Small intestine (tissue), 16 donors: ENCODE measurements around the gene B4GALT3. TPM values are rescaled to one million over a fixed set of nuclear protein-coding genes. Genes with fewer than 3 reads are reported as not detected.
"Not testable (repeated sequence)": the region's sequence is repeated elsewhere in the genome, so short reads cannot be mapped to it uniquely, and the experiment has no call there.

ENCODE experiments used
- DNase-seq, 2 donors: peaks; one replicate each; pipeline versions ENCODE4 v3.0.0 to v3.0.0-alpha.2; 2013
- FAIRE-seq: peaks from 2 replicates; lab custom pipeline; 2012; peaks lifted over from hg19 to GRCh38; lab: Jason Lieb, UNC
- H3K27ac ChIP-seq, 3 donors: one replicate each; pipeline ENCODE4 v1.5.1; 2013; ENCODE audit warnings: low read length in 2 of 3, mild to moderate bottlenecking in 2 of 3, control low read depth in 1 of 3, inconsistent platforms in 1 of 3, low read depth in 1 of 3, moderate library complexity in 1 of 3
- H3K27me3 ChIP-seq, 3 donors: one replicate each; pipeline ENCODE4 v1.6.1; 2013; ENCODE audit warnings: low read length in 3 of 3, inconsistent platforms in 1 of 3; ENCODE audit not compliant: control insufficient read depth in 3 of 3, insufficient read depth in 3 of 3
- H3K36me3 ChIP-seq, 3 donors: one replicate each; pipeline ENCODE4 v1.6.1; 2013; ENCODE audit warnings: low read length in 3 of 3, inconsistent platforms in 1 of 3, low read depth in 1 of 3, mild to moderate bottlenecking in 1 of 3, moderate library complexity in 1 of 3; ENCODE audit not compliant: control insufficient read depth in 3 of 3, insufficient read depth in 2 of 3
- H3K4me1 ChIP-seq, 3 donors: one replicate each; pipeline ENCODE4 v1.6.1; 2013; ENCODE audit warnings: low read length in 2 of 3, inconsistent platforms in 1 of 3, low read depth in 1 of 3, mild to moderate bottlenecking in 1 of 3, moderate library complexity in 1 of 3; ENCODE audit not compliant: control insufficient read depth in 3 of 3, insufficient read depth in 2 of 3
- H3K4me3 ChIP-seq, 3 donors: one replicate each; pipeline ENCODE4 v1.5.1; 2013; ENCODE audit warnings: low read length in 3 of 3, control low read depth in 1 of 3, inconsistent platforms in 1 of 3, low read depth in 1 of 3, mild to moderate bottlenecking in 1 of 3, moderate library complexity in 1 of 3
- H3K9me3 ChIP-seq, 2 donors: one replicate each; pipeline ENCODE4 v1.6.1; 2013; ENCODE audit warnings: low read depth in 1 of 2, low read length in 1 of 2; ENCODE audit not compliant: control insufficient read depth in 2 of 2, insufficient read depth in 1 of 2
- WGBS, 3 donors: extraction: QIAGEN DNeasy Blood & Tissue Kit; methylation state at CpG; one replicate each; pipeline ENCODE4 v1.1.7; 2013; 5-methylcytosine and 5-hydroxymethylcytosine counted together
- long read RNA-seq, 10 donors: transcript quantifications; one replicate each; lab custom pipeline, GENCODE V29; 2026
- polyA plus RNA-seq, 4 donors: library from polyadenylated mRNA; stranded (reverse) in 3 of 4; unstranded in 1 of 4; fragments of 200-250 nt in 3 of 4; fragments of 120-200 nt in 1 of 4; gene quantifications; one replicate each; pipeline versions ENCODE4 v1.2.1 to v1.2.3, GENCODE V29; 2013
- donor health status: healthy with polysubstance abuse.
- donor health status: control.
- donor health status: control.
- donor health status: Bipolar disorder and iron deficiency.
- donor health status: healthy.

B4GALT3 gene
- 10 to 100 TPM; 16.5 to 38.0 (median 29.7) TPM for polyA plus RNA-seq
- long read RNA-seq, donor 1, result 0 reads
- long read RNA-seq, donor 2, partial matches to known transcripts, result 0 of 1 reads
- long read RNA-seq, donor 2, other reads (novel, unspliced or antisense), result 0 of 1 reads
- long read RNA-seq, donor 3, partial matches to known transcripts, result 0 of 10 reads
- long read RNA-seq, donor 3, other reads (novel, unspliced or antisense), result 0 of 10 reads
- long read RNA-seq, donor 4, result 0 reads
- long read RNA-seq, donor 5, partial matches to known transcripts, result 0 of 2 reads
- long read RNA-seq, donor 5, other reads (novel, unspliced or antisense), result 0 of 2 reads
- long read RNA-seq, donor 6, partial matches to known transcripts, result 0 of 8 reads
- long read RNA-seq, donor 6, other reads (novel, unspliced or antisense), result 0 of 8 reads
- long read RNA-seq, donor 7, result 0 reads
- long read RNA-seq, donor 8, partial matches to known transcripts, result 0 of 2 reads
- long read RNA-seq, donor 8, other reads (novel, unspliced or antisense), result 0 of 2 reads
- long read RNA-seq, donor 9, partial matches to known transcripts, result 0 of 7 reads
- long read RNA-seq, donor 9, other reads (novel, unspliced or antisense), result 0 of 7 reads
- long read RNA-seq, donor 10, partial matches to known transcripts, result 0 of 5 reads
- long read RNA-seq, donor 10, other reads (novel, unspliced or antisense), result 0 of 5 reads

DNA sequence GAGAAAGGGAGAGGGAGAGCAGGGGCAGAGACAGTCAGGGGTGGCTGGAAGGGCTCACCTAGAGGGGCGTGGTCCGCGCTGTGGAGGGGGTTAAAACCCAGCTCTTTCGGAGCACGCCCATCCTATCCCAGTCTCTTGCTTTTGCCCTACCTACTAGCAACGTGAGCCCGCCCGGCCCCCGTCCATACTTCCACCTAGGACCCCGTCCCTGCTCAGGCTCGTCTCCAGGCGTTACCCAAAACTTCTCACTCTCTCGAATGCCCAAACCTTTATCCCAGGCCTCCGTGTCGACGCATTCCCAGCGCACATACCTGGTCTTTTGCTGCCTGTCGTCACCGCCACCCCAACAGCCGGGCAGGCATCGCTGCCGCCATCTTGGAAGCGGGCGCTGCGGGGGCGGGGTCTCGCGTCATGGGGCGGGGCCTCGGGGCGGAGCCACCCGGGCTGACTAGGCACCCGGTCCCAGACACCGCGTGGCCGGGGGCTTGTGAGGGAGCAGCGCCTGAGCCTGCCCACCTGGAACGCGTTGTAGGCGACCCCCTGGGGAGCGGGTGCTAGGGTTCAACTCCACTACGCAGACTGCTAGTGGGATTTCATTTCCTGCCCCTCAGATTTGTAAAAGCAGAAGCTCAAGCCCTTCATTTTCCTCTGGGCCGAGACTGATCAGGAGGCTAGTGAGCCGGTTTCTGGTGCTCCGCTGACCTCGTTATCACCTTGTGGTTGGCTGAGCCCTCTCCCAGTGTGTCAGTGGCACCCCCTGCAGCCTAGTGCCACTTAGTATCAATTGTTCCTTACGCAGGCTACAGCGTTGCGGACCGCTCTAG is at the start of gene B4GALT3:
Gene B4GALT3, minus strand, starts transcription at position 396 of the 824 bp plus-strand sequence. CDS start 1,447 bp downstream, outside the sequence.
- FAIRE-seq (no peak), DNase-seq (peak; percentile 83 to 96)
- Histone ChIP-seq H3K27me3 (no peaks in the 10 kb centered on the region), H3K4me3 (peak within 1 kb of the TSS; percentile 65 to 94 (median 77)), H3K4me1 (peaks cover 0 to 7% (median 3%) of the 10 kb centered on the region in 3 donors), H3K9me3 (no peaks in the 10 kb centered on the region), H3K36me3 (peaks cover 4 to 26% (median 10%) of the 10 kb centered on the region in 3 donors), H3K27ac (peak within 1 kb of the TSS; percentile 60 to 93 (median 76))
- WGBS, 3 donors, result 2 to 5% (median 4%) methylated on average over 46 to 50 of the region's 50 CpGs

- Histone ChIP-seq H3K4me1 (peaks cover 0 to 67% (median 8%) of the 10 kb centered on the region in 3 donors), H3K27ac (peak overlapping the region in 2 of 3 donors; percentile 28 to 55), H3K36me3 (peaks cover 3 to 35% (median 11%) of the 10 kb centered on the region in 3 donors), H3K4me3 (peak overlapping the region in 2 of 3 donors; percentile 64 to 89), H3K9me3 (no peaks in the 10 kb centered on the region), H3K27me3 (no peaks in the 10 kb centered on the region)
- FAIRE-seq (no peak), DNase-seq (peak in 1 of 2 donors; percentile 21)
- WGBS, 3 donors, result 49 to 61% (median 50%) methylated on average over 3 of the region's 3 CpGs
Observed at GRCh38 chr1:161226759-161227158, 49.5 kb upstream of the B4GALT3 start.

DNA sequence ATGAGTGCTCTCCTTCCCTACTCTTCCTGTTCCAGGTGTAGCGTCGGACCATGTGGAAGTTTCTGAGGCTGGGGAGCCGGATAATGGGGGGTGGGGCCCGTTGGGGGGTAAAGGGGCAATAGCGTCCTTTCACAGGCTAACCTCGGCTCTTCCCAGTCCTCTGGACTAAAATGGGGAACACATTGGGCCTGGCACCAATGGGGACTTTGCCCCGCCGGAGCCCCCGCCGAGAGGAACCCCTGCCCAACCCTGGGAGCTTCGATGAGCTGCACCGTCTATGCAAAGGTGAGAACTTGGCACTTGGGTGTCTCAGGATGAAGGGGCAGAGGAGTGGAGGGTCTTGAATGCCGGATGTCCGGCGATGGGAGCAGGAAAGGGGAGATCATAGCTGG is 49.0 kb upstream of the B4GALT3 start:
- no peak for FAIRE-seq
- H3K27ac ChIP-seq, result peak overlapping the region; percentile 28 to 55 (median 55)
- peaks cover 0 to 67% (median 8%) of the 10 kb centered on the region in 3 donors for H3K4me1 ChIP-seq
- no peak for DNase-seq
- H3K36me3 ChIP-seq, result peaks cover 3 to 35% (median 11%) of the 10 kb centered on the region in 3 donors
- 6 to 9% (median 6%) methylated on average over 15 of the region's 15 CpGs for WGBS, 3 donors
- H3K4me3 ChIP-seq, result peak overlapping the region; percentile 45 to 89 (median 64)
- H3K27me3 ChIP-seq, result no peaks in the 10 kb centered on the region
- no peaks in the 10 kb centered on the region for H3K9me3 ChIP-seq

DNA sequence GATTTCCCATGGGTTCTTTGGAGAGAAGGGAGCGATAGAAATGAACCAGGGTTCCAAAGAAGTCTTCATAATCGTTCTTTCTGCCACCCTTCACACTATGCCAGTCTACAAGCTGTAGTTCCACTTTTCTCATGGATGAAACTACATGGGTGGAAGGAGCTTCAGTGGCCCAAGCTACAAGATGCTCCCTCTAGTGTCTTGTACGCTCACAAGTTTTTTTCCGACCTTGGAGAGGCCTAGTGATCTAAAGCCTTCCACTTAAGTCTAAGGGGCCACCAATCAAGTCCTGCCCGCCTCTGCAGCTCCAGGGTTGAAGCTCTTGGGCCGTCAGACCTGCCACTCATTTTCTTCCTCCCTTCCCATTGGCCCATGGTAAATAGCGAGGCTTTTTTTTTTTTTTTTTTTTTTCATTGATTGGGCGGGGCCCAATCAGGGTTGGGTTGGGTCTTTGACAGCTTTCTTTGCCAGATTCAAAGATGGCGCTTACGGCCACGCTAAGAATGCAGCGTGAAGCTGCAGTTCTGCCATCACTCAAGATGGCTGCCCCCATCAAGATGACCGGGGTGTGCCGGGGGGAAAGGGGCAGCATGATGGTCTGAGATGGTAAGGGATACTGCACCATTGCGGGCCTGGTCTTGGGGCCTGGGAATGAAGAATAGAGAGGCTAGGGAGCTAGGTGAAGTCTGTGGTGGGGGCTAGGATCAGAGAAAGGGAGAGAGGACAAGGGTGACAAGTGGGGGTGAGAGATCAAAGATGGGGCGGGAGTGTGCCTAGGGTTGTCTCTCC is 48.4 kb upstream of the B4GALT3 start, which contains the start of gene TOMM40L:
Gene TOMM40L, plus strand, starts transcription at position 527 of the 786 bp plus-strand sequence. CDS start 430 bp downstream, outside the sequence.
- H3K9me3 ChIP-seq, result no peaks in the 10 kb centered on the region
- peak within 1 kb of the TSS; percentile 80 to 94 (median 87) for H3K27ac ChIP-seq
- peaks cover 3 to 30% (median 10%) of the 10 kb centered on the region in 3 donors for H3K36me3 ChIP-seq
- peak within 1 kb of the TSS; percentile 45 to 89 (median 64) for H3K4me3 ChIP-seq
- H3K4me1 ChIP-seq, result peaks cover 0 to 68% (median 8%) of the 10 kb centered on the region in 3 donors
- WGBS, 3 donors, result 4 to 6% (median 4%) methylated on average over 15 to 16 of the region's 16 CpGs
- peak; percentile 96 for FAIRE-seq
- peak; percentile 99 for DNase-seq
- H3K27me3 ChIP-seq, result no peaks in the 10 kb centered on the region

DNA sequence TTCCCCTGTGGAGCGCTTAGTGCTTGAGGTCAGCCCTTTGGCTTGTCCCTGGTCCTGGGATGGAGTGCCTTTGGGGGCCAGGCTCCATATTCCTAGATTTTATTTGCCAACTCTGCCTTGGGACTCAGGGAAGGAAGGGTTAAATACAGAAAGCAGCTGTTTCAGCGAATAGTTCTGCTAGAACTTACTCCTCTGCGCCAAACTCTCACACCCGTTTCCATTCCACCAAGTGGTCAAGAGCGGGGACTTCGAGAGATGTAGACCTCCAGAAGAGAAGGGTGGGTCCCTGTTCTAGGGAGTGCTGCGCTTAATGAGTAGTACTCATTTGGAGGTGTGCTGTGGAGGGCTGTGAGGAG is 47.8 kb upstream of the B4GALT3 start:
- DNase-seq, result no peak
- no peaks in the 10 kb centered on the region for H3K9me3 ChIP-seq
- H3K27ac ChIP-seq, result peak overlapping the region; percentile 80 to 94 (median 87)
- no peak overlapping the region for H3K4me3 ChIP-seq
- H3K27me3 ChIP-seq, result no peaks in the 10 kb centered on the region
- peaks cover 3 to 27% (median 9%) of the 10 kb centered on the region in 3 donors for H3K36me3 ChIP-seq
- WGBS, 3 donors, result 59 to 84% (median 79%) methylated on average over 7 of the region's 7 CpGs
- FAIRE-seq, result no peak
- H3K4me1 ChIP-seq, result peaks cover 0 to 72% (median 8%) of the 10 kb centered on the region in 3 donors

GRCh38 chr1:161224695-161225087 is 47.4 kb upstream of the B4GALT3 start:
- H3K9me3 ChIP-seq, DNase-seq, FAIRE-seq, H3K4me3 ChIP-seq, H3K27me3 ChIP-seq: not testable (repeated sequence)
- Histone ChIP-seq H3K36me3 (peaks cover 3 to 22% (median 9%) of the 10 kb centered on the region in 3 donors), H3K27ac (peak overlapping the region; percentile 17 to 94 (median 87)), H3K4me1 (peaks cover 0 to 72% (median 8%) of the 10 kb centered on the region in 3 donors)
- WGBS, 3 donors, result 57 to 70% (median 63%) methylated on average over 11 to 13 of the region's 13 CpGs

GRCh38 chr1:161223805-161224694 is 46.7 kb upstream of the B4GALT3 start:
- no peaks in the 10 kb centered on the region for H3K27me3 ChIP-seq
- H3K4me1 ChIP-seq, result peaks cover 0 to 72% (median 8%) of the 10 kb centered on the region in 3 donors
- H3K9me3 ChIP-seq, result no peaks in the 10 kb centered on the region
- H3K4me3 ChIP-seq, result no peak overlapping the region
- FAIRE-seq (no peak), DNase-seq (peak; percentile 91)
- WGBS, 3 donors, result 25 to 67% (median 43%) methylated on average over 7 of the region's 7 CpGs
- H3K27ac ChIP-seq, result peak overlapping the region; percentile 61 to 81 (median 76)
- peaks cover under 1 to 16% (median 4%) of the 10 kb centered on the region in 3 donors for H3K36me3 ChIP-seq
